Smooth muscle cell (in vitro differentiated cells): ENCODE measurements around the gene FANCC. TPM values are rescaled to one million over a fixed set of nuclear protein-coding genes. Genes with fewer than 3 reads are reported as not detected.

Experiments used
- DNase-seq: peaks from one replicate; lab custom pipeline; 2025; ENCODE audit not compliant: unreplicated experiment; lab: John Stamatoyannopoulos, UW
- H2AFZ ChIP-seq: fragments of 200-600 bp; sonication (generic); 2 replicates; pipeline ENCODE4 v1.6.0; 2016; ENCODE audit warnings: antibody characterized with exemption, low read depth, mild to moderate bottlenecking
- H3F3A ChIP-seq: fragments of 200-600 bp; sonication (generic); 2 replicates; pipeline ENCODE4 v1.6.0; 2017; ENCODE audit warnings: antibody characterized with exemption, low read depth
- H3K27ac ChIP-seq: fragments of 200-600 bp; sonication (generic); 2 replicates; pipeline ENCODE4 v1.5.1; 2016; ENCODE audit warnings: low read depth, mild to moderate bottlenecking
- H3K27me3 ChIP-seq: fragments of 200-600 bp; sonication (generic); 2 replicates; pipeline ENCODE4 v1.6.1; 2016; ENCODE audit warnings: low read depth, mild to moderate bottlenecking
- H3K36me3 ChIP-seq: fragments of 200-600 bp; sonication (generic); 2 replicates; pipeline ENCODE4 v1.5.1; 2016; ENCODE audit warnings: low read depth
- H3K4me1 ChIP-seq: fragments of 200-600 bp; sonication (generic); 2 replicates; pipeline ENCODE4 v1.5.1; 2016; ENCODE audit warnings: low read depth
- H3K4me2 ChIP-seq: fragments of 200-600 bp; sonication (generic); 2 replicates; pipeline ENCODE4 v1.6.0; 2016; ENCODE audit warnings: mild to moderate bottlenecking
- H3K4me3 ChIP-seq: fragments of 200-600 bp; sonication (generic); 2 replicates; pipeline ENCODE4 v1.5.1; 2016; ENCODE audit warnings: mild to moderate bottlenecking
- H3K79me2 ChIP-seq: fragments of 200-600 bp; sonication (generic); 2 replicates; pipeline ENCODE4 v1.6.0; 2016; ENCODE audit warnings: low read depth, mild to moderate bottlenecking
- H3K9ac ChIP-seq: fragments of 200-600 bp; sonication (generic); 2 replicates; pipeline ENCODE4 v1.6.0; 2016; ENCODE audit warnings: low read depth
- H3K9me3 ChIP-seq: fragments of 200-600 bp; sonication (generic); replicated peaks from 2 replicates; pipeline ENCODE4 v1.5.1; 2016; ENCODE audit warnings: low read depth
- H4K20me1 ChIP-seq: fragments of 200-600 bp; sonication (generic); 2 replicates; pipeline ENCODE4 v1.6.0; 2016; ENCODE audit warnings: low read depth
- CTCF ChIP-seq: fragments of 200-600 bp; sonication (generic); IDR thresholded peaks from 2 replicates; pipeline ENCODE4 v1.5.1; 2017; ENCODE audit warnings: borderline replicate concordance, mild to moderate bottlenecking, antibody characterized with exemption; ENCODE audit not compliant: insufficient read depth, poor library complexity, severe bottlenecking
- whole genome bisulfite sequencing: methylation state at CpG from one replicate; pipeline ENCODE4 v1.1.7; 2016; ENCODE audit warnings: low lambda C conversion rate; 5-methylcytosine and 5-hydroxymethylcytosine counted together
- polyA plus RNA-seq: library from polyadenylated mRNA; unstranded; fragments of >200 nt; fragmentation: Nextera tagmentation; extraction: Ambion mirVana; gene quantifications from 2 replicates; pipeline ENCODE4 v1.2.1, GENCODE V29; 2016
- total RNA-seq: library from RNA; depleted of rRNA; stranded (reverse); fragments of >200 nt; gene quantifications from 2 replicates; pipeline ENCODE4 v1.2.3, GENCODE V29; 2014

Gene FANCC, protein sequence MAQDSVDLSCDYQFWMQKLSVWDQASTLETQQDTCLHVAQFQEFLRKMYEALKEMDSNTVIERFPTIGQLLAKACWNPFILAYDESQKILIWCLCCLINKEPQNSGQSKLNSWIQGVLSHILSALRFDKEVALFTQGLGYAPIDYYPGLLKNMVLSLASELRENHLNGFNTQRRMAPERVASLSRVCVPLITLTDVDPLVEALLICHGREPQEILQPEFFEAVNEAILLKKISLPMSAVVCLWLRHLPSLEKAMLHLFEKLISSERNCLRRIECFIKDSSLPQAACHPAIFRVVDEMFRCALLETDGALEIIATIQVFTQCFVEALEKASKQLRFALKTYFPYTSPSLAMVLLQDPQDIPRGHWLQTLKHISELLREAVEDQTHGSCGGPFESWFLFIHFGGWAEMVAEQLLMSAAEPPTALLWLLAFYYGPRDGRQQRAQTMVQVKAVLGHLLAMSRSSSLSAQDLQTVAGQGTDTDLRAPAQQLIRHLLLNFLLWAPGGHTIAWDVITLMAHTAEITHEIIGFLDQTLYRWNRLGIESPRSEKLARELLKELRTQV
- total RNA-seq (7.9 and 11.2 TPM in 2 replicates), polyA plus RNA-seq (9.5 and 11.0 TPM in 2 replicates)

DNA sequence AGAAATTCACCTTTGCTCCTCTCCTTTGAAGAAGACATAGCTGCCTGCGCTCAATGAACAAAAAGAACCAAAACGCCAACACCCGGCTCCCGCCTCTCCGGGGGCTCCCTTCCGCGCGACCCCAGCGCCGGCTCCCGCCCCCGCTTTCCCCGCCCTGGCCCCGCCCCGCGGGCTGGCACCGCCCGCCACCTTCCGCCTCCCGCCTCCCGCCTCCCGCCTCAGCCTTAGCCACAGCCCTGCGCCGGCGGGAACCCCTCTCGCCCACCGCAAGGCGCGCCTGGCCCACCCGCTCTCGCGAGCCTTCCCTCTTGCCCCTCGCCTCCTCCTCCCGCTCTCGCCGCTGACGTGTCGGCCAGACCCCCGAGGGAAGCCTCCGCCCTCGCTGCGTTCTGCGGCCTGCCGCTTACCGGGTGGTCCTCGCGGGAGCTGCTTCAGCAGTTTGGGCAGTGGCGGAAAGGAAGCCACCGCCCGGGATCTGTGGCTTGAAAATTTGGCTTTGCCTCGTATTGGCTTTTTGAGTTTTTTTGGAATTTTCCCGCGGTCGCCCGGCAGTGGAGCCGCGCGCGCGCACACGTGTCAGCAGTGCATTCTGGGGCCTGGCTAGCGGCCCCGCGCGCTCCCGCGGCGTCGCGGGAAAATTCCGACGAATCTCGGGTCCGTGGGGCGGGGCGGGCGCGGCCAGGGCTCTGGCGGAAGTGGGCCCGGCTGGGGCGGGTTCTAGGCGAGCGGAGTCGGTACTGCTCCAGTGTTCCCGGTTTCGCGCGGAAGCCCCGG, at the start of gene FANCC:
FANCC (minus strand) TSS at position 591 of the 774 bp plus-strand sequence. CDS start 68,418 bp downstream, outside the sequence.
- H3K79me2 ChIP-seq: peaks cover 18% of the 10 kb centered on the region
- peak within 1 kb of the TSS; percentile 98 for H3K9ac ChIP-seq
- H3K9me3 ChIP-seq: no peaks in the 10 kb centered on the region
- peaks cover 16% of the 10 kb centered on the region for H3K4me1 ChIP-seq
- no peaks in the 10 kb centered on the region for H4K20me1 ChIP-seq
- peak; percentile 88 for DNase-seq
- peak within 1 kb of the TSS; percentile 99 for H3K27ac ChIP-seq
- peaks cover 9% of the 10 kb centered on the region for H3F3A ChIP-seq
- TF ChIP-seq CTCF: no peak
- peak within 1 kb of the TSS; percentile 95 for H2AFZ ChIP-seq
- peak within 1 kb of the TSS; percentile 83 for H3K4me3 ChIP-seq
- no peaks in the 10 kb centered on the region for H3K27me3 ChIP-seq
- peak within 1 kb of the TSS; percentile 97 for H3K4me2 ChIP-seq
- under 1% methylated on average over 80 of the region's 89 CpGs for WGBS
- H3K36me3 ChIP-seq: no peaks in the 10 kb centered on the region

- Histone ChIP-seq H4K20me1 (no peaks in the 10 kb centered on the region), H3K4me3 (no peak overlapping the region), H3F3A (no peaks in the 10 kb centered on the region), H3K27ac (no peak overlapping the region), H3K36me3 (no peaks in the 10 kb centered on the region), H2AFZ (no peak overlapping the region), H3K4me2 (no peak overlapping the region), H3K9ac (no peak overlapping the region), H3K4me1 (peaks cover 36% of the 10 kb centered on the region), H3K79me2 (no peaks in the 10 kb centered on the region), H3K27me3 (peaks cover 9% of the 10 kb centered on the region), H3K9me3 (no peaks in the 10 kb centered on the region)
- WGBS: 18% methylated on average over 8 of the region's 8 CpGs
- no peak for DNase-seq
- TF ChIP-seq CTCF: no peak
Observed at GRCh38 chr9:95366731-95367325, 49.3 kb upstream of the FANCC start.

DNA sequence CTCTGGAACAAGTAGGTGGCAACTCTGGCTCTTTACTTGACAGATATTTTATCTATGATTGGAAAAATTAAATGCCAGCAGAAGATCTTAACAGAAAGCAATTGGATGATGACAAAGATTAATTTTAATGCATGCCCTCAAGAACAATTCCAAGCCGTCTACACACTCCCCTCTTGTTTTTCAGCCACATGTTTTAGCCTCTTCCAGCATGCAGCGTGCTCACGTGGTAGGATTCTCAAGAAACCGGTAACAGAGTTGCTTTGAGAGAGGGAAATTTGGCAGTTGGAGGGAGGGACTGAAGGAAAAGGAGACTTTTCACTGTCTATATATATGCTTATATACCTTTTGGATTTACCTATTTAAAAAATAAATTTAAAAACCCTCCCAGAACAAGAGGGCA, 48.3 kb upstream of the FANCC start:
- Histone ChIP-seq H3F3A (no peaks in the 10 kb centered on the region), H3K36me3 (no peaks in the 10 kb centered on the region), H2AFZ (no peak overlapping the region), H3K4me2 (no peak overlapping the region), H3K27ac (no peak overlapping the region), H3K4me3 (no peak overlapping the region), H3K9me3 (no peaks in the 10 kb centered on the region), H3K4me1 (peaks cover 41% of the 10 kb centered on the region), H3K9ac (no peak overlapping the region), H3K79me2 (no peaks in the 10 kb centered on the region), H4K20me1 (no peaks in the 10 kb centered on the region), H3K27me3 (peaks cover 9% of the 10 kb centered on the region)
- TF ChIP-seq CTCF: no peak
- DNase-seq: no peak
- WGBS: 64% methylated on average over 4 of the region's 4 CpGs
